SK-N-SH treated with all-trans-retinoic acid at 6 μM for 48 hours (cell line): ENCODE data around the gene PTPRD.

Experiments
- ATAC-seq: fragments of 200-7000 bp; cut with Tn5 transposase; 3 replicates; pipeline ENCODE4 v1.9.1; 2020; ENCODE audit warnings: mild to moderate bottlenecking, moderate library complexity
- ARNTL ChIP-seq: fragments of 450-650 bp; formaldehyde crosslinking; IDR thresholded peaks from 2 replicates; pipeline ENCODE4 v1.5.0; 2020; ENCODE audit warnings: low read depth, mild to moderate bottlenecking, moderate library complexity, borderline replicate concordance
- BACH2 ChIP-seq: fragments of 250-450 bp; sonication (Bioruptor Pico); IDR thresholded peaks from 2 replicates; pipeline ENCODE4 v1.9.0; 2021; ENCODE audit warnings: mild to moderate bottlenecking, borderline replicate concordance
- CREB5 ChIP-seq: fragments of 250-450 bp; sonication (Bioruptor Pico); IDR thresholded peaks from 2 replicates; pipeline ENCODE4 v1.5.1; 2020; ENCODE audit warnings: low read depth, mild to moderate bottlenecking, moderate library complexity
- CSDC2 ChIP-seq: fragments of 250-450 bp; sonication (Bioruptor Pico); IDR thresholded peaks from 2 replicates; pipeline ENCODE4 v1.5.0; 2020; ENCODE audit warnings: mild to moderate bottlenecking, moderate library complexity
- CSRNP3 ChIP-seq: fragments of 250-450 bp; sonication (Bioruptor Pico); IDR thresholded peaks from 2 replicates; pipeline ENCODE4 v1.5.1; 2021; ENCODE audit warnings: mild to moderate bottlenecking, moderate library complexity
- ESRRG ChIP-seq: fragments of 250-450 bp; sonication (Bioruptor Pico); IDR thresholded peaks from 2 replicates; pipeline ENCODE4 v1.6.1; 2021; ENCODE audit warnings: mild to moderate bottlenecking
- GLIS3 ChIP-seq: fragments of 250-450 bp; sonication (Bioruptor Pico); IDR thresholded peaks from 2 replicates; pipeline ENCODE4 v1.5.0; 2020; ENCODE audit warnings: mild to moderate bottlenecking, moderate library complexity
- ISL1 ChIP-seq: fragments of 250-450 bp; sonication (Bioruptor Pico); IDR thresholded peaks from 2 replicates; pipeline ENCODE4 v2.1.2; 2022; ENCODE audit warnings: mild to moderate bottlenecking, moderate library complexity
- OSR1 ChIP-seq: fragments of 250-450 bp; sonication (Bioruptor Pico); IDR thresholded peaks from 2 replicates; pipeline ENCODE4 v1.8.0; 2022; ENCODE audit warnings: moderate library complexity, mild to moderate bottlenecking, inconsistent platforms
- PATZ1 ChIP-seq: fragments of 250-450 bp; sonication (Bioruptor Pico); IDR thresholded peaks from 2 replicates; pipeline ENCODE4 v1.8.0; 2020; ENCODE audit warnings: mild to moderate bottlenecking, moderate library complexity, borderline replicate concordance
- POU6F1 ChIP-seq: fragments of 250-450 bp; sonication (Bioruptor Pico); IDR thresholded peaks from 2 replicates; pipeline ENCODE4 v1.8.0; 2021; ENCODE audit warnings: low read depth, mild to moderate bottlenecking, moderate library complexity, borderline replicate concordance
- PPARA ChIP-seq: fragments of 250-450 bp; sonication (Bioruptor Pico); IDR thresholded peaks from 2 replicates; pipeline ENCODE4 v1.5.0; 2020; ENCODE audit warnings: mild to moderate bottlenecking, borderline replicate concordance
- RARB ChIP-seq: fragments of 250-450 bp; sonication (Bioruptor Pico); IDR thresholded peaks from 2 replicates; pipeline ENCODE4 v1.8.0; 2021; ENCODE audit warnings: mild to moderate bottlenecking, moderate library complexity
- SNAI2 ChIP-seq: fragments of 250-450 bp; sonication (Bioruptor Pico); IDR thresholded peaks from 2 replicates; pipeline ENCODE4 v1.5.0; 2020; ENCODE audit warnings: mild to moderate bottlenecking, moderate library complexity
- TCF4 ChIP-seq: fragments of 250-450 bp; sonication (Bioruptor Pico); IDR thresholded peaks from 2 replicates; pipeline ENCODE4 v1.8.0; 2021; ENCODE audit warnings: mild to moderate bottlenecking, moderate library complexity, borderline replicate concordance
- TSHZ2 ChIP-seq: fragments of 250-450 bp; sonication (Bioruptor Pico); IDR thresholded peaks from 2 replicates; pipeline ENCODE4 v1.5.0; 2020; ENCODE audit warnings: mild to moderate bottlenecking, moderate library complexity
- ZC3H10 ChIP-seq: fragments of 250-450 bp; sonication (Bioruptor Pico); IDR thresholded peaks from 2 replicates; pipeline ENCODE4 v1.5.1; 2021; ENCODE audit warnings: mild to moderate bottlenecking, moderate library complexity
- ZFP3 ChIP-seq: fragments of 250-450 bp; sonication (Bioruptor Pico); IDR thresholded peaks from 2 replicates; pipeline ENCODE4 v1.5.0; 2020; ENCODE audit warnings: mild to moderate bottlenecking, moderate library complexity
- ZFP30 ChIP-seq: fragments of 450-650 bp; formaldehyde crosslinking; IDR thresholded peaks from 2 replicates; pipeline ENCODE4 v1.5.0; 2022; ENCODE audit warnings: mild to moderate bottlenecking, moderate library complexity
- ZNF565 ChIP-seq: fragments of 450-650 bp; formaldehyde crosslinking; conservative IDR thresholded peaks from 2 replicates; pipeline ENCODE4 v1.5.0; 2020; ENCODE audit warnings: low read depth, mild to moderate bottlenecking, moderate library complexity
- ZNF70 ChIP-seq: fragments of 450-650 bp; formaldehyde crosslinking; IDR thresholded peaks from 2 replicates; pipeline ENCODE4 v1.5.0; 2020; ENCODE audit warnings: mild to moderate bottlenecking, moderate library complexity
- ZNF8 ChIP-seq: fragments of 450-650 bp; formaldehyde crosslinking; IDR thresholded peaks from 2 replicates; pipeline ENCODE4 v1.5.0; 2020; ENCODE audit warnings: mild to moderate bottlenecking, moderate library complexity

Gene PTPRD

GRCh38 chr9:9730174-9730573 is 882.6 kb downstream of the PTPRD start (continued):
- TF ChIP-seq ARNTL (CRISPR knock-in tag) = no peak
- no peak for TF ChIP-seq ZNF8 (CRISPR knock-in tag)
- no peak for TF ChIP-seq ZNF565
- no peak for TF ChIP-seq ZNF70 (CRISPR knock-in tag)
- TF ChIP-seq BACH2 (CRISPR knock-in tag) = no peak

GRCh38 chr9:9729082-9729481 is 883.7 kb downstream of the PTPRD start:
- ATAC-seq = no peak
- TF ChIP-seq PATZ1 (no peak), ARNTL (CRISPR knock-in tag) (no peak), ESRRG (CRISPR knock-in tag) (no peak), BACH2 (CRISPR knock-in tag) (no peak), ZC3H10 (no peak), ZNF565 (no peak), ISL1 (CRISPR knock-in tag) (no peak), GLIS3 (CRISPR knock-in tag) (no peak), RARB (no peak), TCF4 (no peak), ZFP3 (no peak), SNAI2 (CRISPR knock-in tag) (no peak), ZNF70 (CRISPR knock-in tag) (no peak), ZNF8 (CRISPR knock-in tag) (no peak), POU6F1 (CRISPR knock-in tag) (no peak), PPARA (CRISPR knock-in tag) (no peak), OSR1 (CRISPR knock-in tag) (no peak), CSDC2 (CRISPR knock-in tag) (no peak)

GRCh38 chr9:9719373-9720112 is 893.3 kb downstream of the PTPRD start:
- no peak for ATAC-seq
- TF ChIP-seq ARNTL (CRISPR knock-in tag) (no peak), POU6F1 (CRISPR knock-in tag) (no peak), GLIS3 (CRISPR knock-in tag) (no peak), CSDC2 (CRISPR knock-in tag) (no peak), ZC3H10 (no peak), OSR1 (CRISPR knock-in tag) (no peak), ZNF565 (no peak), ZFP3 (no peak)

- TF ChIP-seq ISL1 (CRISPR knock-in tag) (no peak), OSR1 (CRISPR knock-in tag) (no peak), ZNF70 (CRISPR knock-in tag) (no peak), CSDC2 (CRISPR knock-in tag) (no peak), ZFP30 (CRISPR knock-in tag) (no peak), SNAI2 (CRISPR knock-in tag) (no peak), ZFP3 (no peak), GLIS3 (CRISPR knock-in tag) (no peak), CREB5 (CRISPR knock-in tag) (no peak), POU6F1 (CRISPR knock-in tag) (no peak), CSRNP3 (no peak), BACH2 (CRISPR knock-in tag) (no peak), ZNF8 (CRISPR knock-in tag) (no peak), TSHZ2 (CRISPR knock-in tag) (no peak)
- ATAC-seq = no peak
Observed at GRCh38 chr9:9718691-9719090, 894.1 kb downstream of the PTPRD start.
